Keratinocyte (primary cell): ENCODE measurements around the gene TRPV2. TPM values are rescaled to one million over a fixed set of nuclear protein-coding genes. Genes with fewer than 3 reads are reported as not detected.

Experiments
- DNase-seq: peaks from one replicate; pipeline ENCODE4 v3.0.0-alpha.2; 2011; ENCODE audit warnings: low read depth, missing footprints, low spot score
- FAIRE-seq: peaks from 2 replicates; lab custom pipeline; 2011; peaks lifted over from hg19 to GRCh38; lab: Jason Lieb, UNC
- H2AFZ ChIP-seq: 2 replicates; pipeline ENCODE4 v1.6.0; 2012; ENCODE audit warnings: low read length, control low read depth, inconsistent platforms; ENCODE audit not compliant: control insufficient read depth
- H3K27ac ChIP-seq: 2 replicates; pipeline ENCODE4 v1.5.1; 2011; ENCODE audit warnings: low read length; ENCODE audit not compliant: control insufficient read depth, insufficient read depth
- H3K27me3 ChIP-seq: 3 replicates; pipeline ENCODE4 v1.6.0; 2011; ENCODE audit warnings: low read length; ENCODE audit not compliant: control insufficient read depth, insufficient read depth; ENCODE audit errors: extremely low read depth
- H3K36me3 ChIP-seq, 2 experiments: 2 replicates in 1 of 2; 3 replicates in 1 of 2; pipeline ENCODE4 v1.5.1; 2011; ENCODE audit warnings: low read length in 2 of 2, mild to moderate bottlenecking in 1 of 2; ENCODE audit not compliant: control insufficient read depth in 2 of 2, insufficient read depth in 2 of 2; ENCODE audit errors: extremely low read depth in 1 of 2
- H3K4me1 ChIP-seq: 3 replicates; pipeline ENCODE4 v1.5.1; 2011; ENCODE audit warnings: low read length; ENCODE audit not compliant: control insufficient read depth, insufficient read depth; ENCODE audit errors: extremely low read depth
- H3K4me2 ChIP-seq: 3 replicates; pipeline ENCODE4 v1.6.0; 2011; ENCODE audit warnings: low read depth, low read length; ENCODE audit not compliant: control insufficient read depth, insufficient read depth; ENCODE audit errors: extremely low read depth
- H3K4me3 ChIP-seq, 3 experiments: fragments of 200-600 bp in 1 of 3; sonication (generic) in 1 of 3; 2 replicates in 2 of 3; 3 replicates in 1 of 3; pipeline ENCODE4 v1.5.1; 2011 to 2016; ENCODE audit warnings: low read length in 3 of 3, mild to moderate bottlenecking in 3 of 3, control low read depth in 2 of 3, inconsistent platforms in 1 of 3, low read depth in 1 of 3, mixed read lengths in 1 of 3, mixed run types in 1 of 3, moderate library complexity in 1 of 3; ENCODE audit not compliant: control insufficient read depth in 2 of 3, insufficient read depth in 2 of 3; ENCODE audit errors: extremely low read depth in 1 of 3
- H3K79me2 ChIP-seq: 2 replicates; pipeline ENCODE4 v1.6.0; 2012; ENCODE audit warnings: low read length; ENCODE audit not compliant: control insufficient read depth, insufficient read depth
- H3K9ac ChIP-seq: 3 replicates; pipeline ENCODE4 v1.6.0; 2011; ENCODE audit warnings: low read length; ENCODE audit not compliant: control insufficient read depth, insufficient read depth; ENCODE audit errors: extremely low read depth
- H3K9me1 ChIP-seq: 3 replicates; pipeline ENCODE4 v1.6.0; 2011; ENCODE audit warnings: low read length; ENCODE audit not compliant: control insufficient read depth, insufficient read depth; ENCODE audit errors: extremely low read depth
- H3K9me3 ChIP-seq: 2 replicates; pipeline ENCODE4 v1.5.1; 2012; ENCODE audit warnings: low read depth, low read length; ENCODE audit not compliant: control insufficient read depth
- H4K20me1 ChIP-seq: 3 replicates; pipeline ENCODE4 v1.6.0; 2011; ENCODE audit warnings: low read length; ENCODE audit not compliant: control insufficient read depth, insufficient read depth; ENCODE audit errors: extremely low read depth
- CTCF ChIP-seq, 3 experiments: IDR thresholded peaks in 1 of 3; conservative IDR thresholded peaks in 1 of 3; optimal IDR thresholded peaks in 1 of 3; 2 replicates in 2 of 3; 3 replicates in 1 of 3; pipeline versions ENCODE3 to v1.5.1; 2011; ENCODE audit warnings: low read length in 3 of 3, mild to moderate bottlenecking in 3 of 3, moderate library complexity in 2 of 3, control low read depth in 1 of 3, inconsistent platforms in 1 of 3; ENCODE audit not compliant: insufficient read depth in 2 of 3; ENCODE audit errors: extremely low read depth in 1 of 3
- EZH2 ChIP-seq: IDR thresholded peaks from one replicate; pipeline ENCODE4 v1.6.1; 2012; ENCODE audit warnings: inconsistent platforms, mild to moderate bottlenecking, low read length, moderate library complexity
- dilution Hi-C: fragments of 300-500 bp; cut with MboI; formaldehyde crosslinking; loops from one replicate; pipeline ENCODE4 v1.7.0; 2020; ENCODE audit warnings: low sequenced_read_pairs; ENCODE audit not compliant: extremely low pct_ligation_motif_present
- polyA plus RNA-seq, 5 experiments: library from polyadenylated mRNA; depleted of rRNA in 3 of 5; stranded (reverse) in 3 of 5; stranded (forward) in 1 of 5; unstranded in 1 of 5; fragments of >200 nt; gene quantifications; 1 replicate in 1 of 5; 2 replicates in 3 of 5; 3 replicates in 1 of 5; pipeline versions ENCODE4 v1.2.1 to v1.2.3, GENCODE V29; 2011 to 2012; ENCODE audit warnings: missing spikeins in 2 of 5, low read depth in 1 of 5, low replicate concordance in 1 of 5

The TRPV2 gene
- polyA plus RNA-seq, 1 donor (not counting 4 experiments of a cell fraction or from before 2014, with no cell fraction given): 0.09 TPM

- H3K9me3 ChIP-seq: no peaks in the 10 kb centered on the region
- TF ChIP-seq CTCF (optimal IDR thresholded peaks at IDR 0.05 in 1 of 3, IDR thresholded peaks at IDR 0.05 in 1 of 3, conservative IDR thresholded peaks at IDR 0.05 in 1 of 3; ENCODE audit: extremely low read depth in 1 of 3, insufficient read depth in 2 of 3, low read length in 3 of 3) (no peak), EZH2 (no peak)
- no peaks in the 10 kb centered on the region for H3K36me3 ChIP-seq
- no peaks in the 10 kb centered on the region for H3K27me3 ChIP-seq
- H2AFZ ChIP-seq: no peak overlapping the region
- DNase-seq (no peak), FAIRE-seq (no peak)
- H3K27ac ChIP-seq: no peak overlapping the region
- no peaks in the 10 kb centered on the region for H3K9me1 ChIP-seq
- dilution Hi-C loops: no loop called here
- no peak overlapping the region for H3K9ac ChIP-seq
- H4K20me1 ChIP-seq: no peaks in the 10 kb centered on the region
- peaks cover 15% of the 10 kb centered on the region for H3K4me1 ChIP-seq
- no peak overlapping the region for H3K4me2 ChIP-seq
- no peaks in the 10 kb centered on the region for H3K79me2 ChIP-seq
- H3K4me3 ChIP-seq: no peak overlapping the region
Observed at GRCh38 chr17:16374146-16374938, 41.0 kb upstream of the TRPV2 start.

- Histone ChIP-seq H3K4me1 (peaks cover 20% of the 10 kb centered on the region), H4K20me1 (peaks cover 7% of the 10 kb centered on the region), H3K9me1 (no peaks in the 10 kb centered on the region), H3K9me3 (no peaks in the 10 kb centered on the region), H3K4me3 (no peak overlapping the region), H3K4me2 (no peak overlapping the region), H3K9ac (no peak overlapping the region), H3K27me3 (no peaks in the 10 kb centered on the region), H3K27ac (peak overlapping the region; percentile 77), H3K36me3 (peaks cover 2 to 6% of the 10 kb centered on the region in 2 experiments), H2AFZ (no peak overlapping the region), H3K79me2 (peaks cover 19% of the 10 kb centered on the region)
- dilution Hi-C loops: no loop called here
- DNase-seq: no peak
- TF ChIP-seq CTCF (optimal IDR thresholded peaks at IDR 0.05 in 1 of 3, IDR thresholded peaks at IDR 0.05 in 1 of 3, conservative IDR thresholded peaks at IDR 0.05 in 1 of 3; ENCODE audit: extremely low read depth in 1 of 3, insufficient read depth in 2 of 3, low read length in 3 of 3): no peak
- TF ChIP-seq EZH2: no peak
- FAIRE-seq: no peak
Observed at GRCh38 chr17:16377941-16378341, 37.4 kb upstream of the TRPV2 start.
